HUES64 (cell line): ENCODE measurements around the gene TMC4.

ENCODE experiments used
- H3K27ac ChIP-seq: 2 replicates; pipeline ENCODE4 v1.7.0; 2013; ENCODE audit warnings: low read depth, low read length, inconsistent platforms
- H3K27me3 ChIP-seq: 2 replicates; pipeline ENCODE4 v1.6.1; 2013; ENCODE audit warnings: mild to moderate bottlenecking, low read length; ENCODE audit not compliant: insufficient read depth
- H3K36me3 ChIP-seq: 2 replicates; pipeline ENCODE4 v1.6.1; 2013; ENCODE audit warnings: mild to moderate bottlenecking, low read length; ENCODE audit not compliant: insufficient read depth
- H3K4me1 ChIP-seq: 2 replicates; pipeline ENCODE4 v1.6.1; 2013; ENCODE audit warnings: mild to moderate bottlenecking, low read length, moderate library complexity; ENCODE audit not compliant: insufficient read depth
- H3K4me3 ChIP-seq: 2 replicates; pipeline ENCODE4 v1.5.1; 2013; ENCODE audit warnings: mild to moderate bottlenecking, low read length, moderate library complexity
- H3K9ac ChIP-seq: 2 replicates; pipeline ENCODE4 v1.6.1; 2013; ENCODE audit warnings: mild to moderate bottlenecking, low read depth, low read length
- H3K9me3 ChIP-seq: 2 replicates; pipeline ENCODE4 v1.6.1; 2013; ENCODE audit warnings: low read depth, low read length; ENCODE audit not compliant: insufficient read depth
- WGBS: fragments of 150-250, 120-280 bp; methylation state at CpG from one replicate; pipeline ENCODE4 v1.1.7; 2013; ENCODE audit warnings: missing lambda C conversion rate; 5-methylcytosine and 5-hydroxymethylcytosine counted together

TMC4 gene

DNA sequence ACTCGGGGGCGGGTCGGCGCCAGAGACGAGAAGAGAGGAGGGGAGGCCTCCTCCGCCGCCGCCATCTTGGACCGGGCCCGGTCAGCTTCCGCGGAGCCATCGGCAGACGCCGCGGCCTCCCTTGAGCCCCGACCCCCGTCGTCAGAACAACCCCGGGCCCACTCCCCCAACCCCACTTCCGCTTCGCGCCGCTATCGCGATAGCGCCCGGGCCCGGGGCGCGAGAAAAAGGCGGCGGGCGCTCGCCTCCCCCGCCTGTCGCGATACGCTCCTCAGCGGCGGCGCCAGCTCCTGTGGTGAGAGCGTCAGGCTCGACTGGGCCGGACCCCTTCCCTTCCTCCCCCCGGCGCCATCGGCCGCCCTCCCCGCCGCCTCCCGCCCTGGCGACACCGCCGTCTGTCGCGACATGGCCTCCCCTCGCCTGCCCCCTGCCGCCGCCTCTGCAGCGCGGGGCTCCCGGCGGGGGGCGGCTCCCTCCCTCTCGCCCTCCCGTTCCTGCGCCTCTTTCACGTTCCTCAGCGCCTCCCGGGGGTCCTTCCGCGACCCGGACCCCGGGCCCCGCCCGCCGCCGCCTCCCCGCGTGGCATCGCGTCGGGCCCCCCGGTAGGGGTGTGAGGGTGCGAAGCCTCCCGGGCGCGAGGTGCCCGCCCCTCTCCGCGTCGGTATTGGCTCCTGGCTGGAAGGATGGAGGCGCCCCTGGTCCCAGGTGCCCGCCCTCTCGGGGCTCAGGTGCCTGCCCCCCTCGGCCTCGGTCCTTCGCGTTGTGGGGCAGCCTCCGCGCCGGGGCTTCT is 35.1 kb downstream of the TMC4 start, which contains the start of gene CNOT3:
Gene CNOT3, plus strand, starts transcription at position 64 of the 790 bp plus-strand sequence. CDS start 5,217 bp downstream, outside the sequence.
- H3K9ac ChIP-seq, result peak within 1 kb of the TSS; percentile 92
- H3K36me3 ChIP-seq, result peaks cover 37% of the 10 kb centered on the region
- H3K27ac ChIP-seq, result peak within 1 kb of the TSS; percentile 95
- H3K4me1 ChIP-seq, result no peaks in the 10 kb centered on the region
- peaks cover 5% of the 10 kb centered on the region for H3K9me3 ChIP-seq
- no peaks in the 10 kb centered on the region for H3K27me3 ChIP-seq
- peak within 1 kb of the TSS; percentile 73 for H3K4me3 ChIP-seq
- WGBS, result under 1% methylated on average over 101 of the region's 103 CpGs

DNA sequence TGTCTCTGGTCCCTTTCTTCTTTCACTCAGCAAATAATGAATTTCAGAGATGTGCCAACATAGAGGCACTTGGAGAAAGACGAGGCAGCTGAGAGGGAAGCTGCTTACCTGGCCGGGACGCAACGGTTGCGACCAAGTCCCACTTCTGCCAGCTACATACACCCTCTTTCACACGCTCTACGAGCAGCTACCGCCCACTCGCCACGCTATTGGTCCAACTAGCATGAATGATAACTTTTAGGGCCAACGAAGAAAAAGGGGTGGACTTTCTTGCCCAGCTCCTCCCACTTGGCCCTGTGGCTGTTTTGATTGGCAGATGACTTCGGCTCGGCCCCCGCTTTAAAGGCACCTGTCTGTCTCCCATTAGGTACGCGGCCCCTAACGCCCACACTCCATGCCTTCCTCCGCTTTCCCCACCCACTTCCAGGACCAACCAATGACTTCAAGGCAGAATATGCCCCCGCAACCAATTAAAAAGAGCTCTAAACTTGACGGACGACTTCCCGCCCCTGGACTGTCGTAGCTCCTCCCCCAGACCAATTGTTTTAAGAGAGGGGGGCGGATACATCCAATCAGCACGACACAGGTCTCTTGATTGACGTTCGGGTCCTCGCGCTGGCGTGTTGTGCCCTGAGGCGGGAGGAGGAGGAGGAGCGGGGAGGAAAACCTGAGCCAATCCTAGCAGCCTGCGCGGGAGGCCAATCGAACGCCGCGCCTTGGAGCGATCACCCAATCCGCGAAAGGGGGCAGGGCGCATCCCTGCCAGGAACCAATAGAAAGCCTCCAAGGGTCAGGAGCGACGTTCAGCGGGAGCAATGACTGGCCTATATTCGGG is 35.9 kb downstream of the TMC4 start:
- Histone ChIP-seq H3K4me1 (no peaks in the 10 kb centered on the region), H3K27ac (peak overlapping the region; percentile 95; the same call in 1 of the 2 replicates), H3K9ac (peak overlapping the region; percentile 92), H3K4me3 (peak overlapping the region; percentile 73), H3K36me3 (peaks cover 33% of the 10 kb centered on the region), H3K9me3 (peaks cover 5% of the 10 kb centered on the region), H3K27me3 (no peaks in the 10 kb centered on the region)
- WGBS, result 0% methylated on average over 46 of the region's 46 CpGs

DNA sequence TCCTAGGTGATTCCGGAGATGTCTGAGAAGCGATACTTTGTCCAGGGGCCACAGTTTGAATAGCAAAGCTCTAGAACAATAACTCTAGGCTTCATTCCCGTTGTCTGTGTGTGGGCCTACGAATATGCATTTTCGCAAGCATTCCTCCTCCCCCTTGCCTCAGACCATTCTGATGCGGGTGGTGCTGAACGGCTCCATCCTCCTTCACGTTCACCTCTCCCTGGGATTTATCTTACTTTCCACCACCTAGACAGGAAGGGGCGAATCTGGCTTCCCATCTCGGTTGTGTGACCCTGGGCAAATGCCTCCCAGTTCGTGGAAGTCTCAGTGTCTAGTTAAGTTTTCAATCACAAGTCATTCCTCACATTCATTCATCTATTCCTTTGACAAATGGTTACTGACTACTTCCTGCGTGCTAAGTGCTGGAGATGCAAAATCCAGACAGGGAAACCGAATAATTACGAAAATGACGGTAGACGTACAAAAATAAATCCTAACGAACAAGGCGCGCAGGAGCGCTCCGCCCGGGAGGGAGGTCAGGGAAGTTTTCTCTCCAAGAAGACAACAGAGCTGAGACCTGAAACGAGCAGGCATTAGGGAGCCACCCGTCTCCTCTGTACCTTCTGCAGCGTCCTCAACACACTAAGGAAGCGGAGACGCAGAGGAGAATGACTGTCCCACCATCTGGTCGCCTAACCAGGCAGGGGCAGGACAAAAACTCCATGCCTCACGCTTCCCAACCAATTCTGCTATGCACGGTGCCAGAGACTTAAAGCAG is 36.7 kb downstream of the TMC4 start:
- Histone ChIP-seq H3K4me1 (no peaks in the 10 kb centered on the region), H3K4me3 (peak overlapping the region; percentile 63), H3K27ac (peak overlapping the region; percentile 46; the same call in 1 of the 2 replicates), H3K9ac (peak overlapping the region; percentile 38), H3K27me3 (no peaks in the 10 kb centered on the region), H3K36me3 (peaks cover 33% of the 10 kb centered on the region), H3K9me3 (peaks cover 5% of the 10 kb centered on the region)
- WGBS, result 3% methylated on average over 30 of the region's 30 CpGs

DNA sequence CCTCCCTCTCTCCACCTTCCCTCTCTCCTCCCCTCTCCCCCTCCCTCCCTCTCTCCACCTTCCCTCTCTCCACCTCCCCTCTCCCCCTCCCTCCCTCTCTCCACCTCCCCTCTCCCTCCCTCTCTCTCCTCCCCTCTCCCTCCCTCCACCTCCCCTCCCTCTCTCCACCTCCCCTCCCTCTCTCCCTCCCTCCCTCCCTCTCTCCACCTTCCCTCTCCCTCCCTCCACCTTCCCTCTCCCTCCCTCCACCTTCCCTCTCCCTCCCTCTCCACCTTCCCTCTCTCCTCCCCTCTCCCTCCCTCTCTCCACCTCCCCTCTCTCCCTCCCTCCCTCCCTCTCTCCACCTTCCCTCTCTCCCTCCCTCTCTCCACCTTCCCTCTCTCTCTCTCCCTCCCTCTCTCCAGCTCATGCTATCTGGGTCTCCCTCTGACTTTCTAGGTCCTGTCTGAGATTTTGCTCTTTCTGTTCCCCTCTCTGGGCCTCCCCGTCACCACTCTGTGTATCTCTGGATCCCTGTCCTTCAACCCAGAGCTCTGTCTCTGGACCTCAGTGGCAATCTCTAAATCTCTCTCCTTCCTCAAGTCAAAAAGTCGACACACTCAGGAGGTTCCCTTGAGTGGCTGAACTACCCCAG is 38.9 kb downstream of the TMC4 start:
- Histone ChIP-seq H3K27ac (peak overlapping the region; percentile 27; the same call in 1 of the 2 replicates), H3K27me3 (no peaks in the 10 kb centered on the region), H3K9ac (no peak overlapping the region), H3K4me3 (no peak overlapping the region), H3K36me3 (peaks cover 29% of the 10 kb centered on the region), H3K4me1 (no peaks in the 10 kb centered on the region), H3K9me3 (peaks cover 5% of the 10 kb centered on the region)
- 58% methylated on average over 2 of the region's 2 CpGs for WGBS

DNA sequence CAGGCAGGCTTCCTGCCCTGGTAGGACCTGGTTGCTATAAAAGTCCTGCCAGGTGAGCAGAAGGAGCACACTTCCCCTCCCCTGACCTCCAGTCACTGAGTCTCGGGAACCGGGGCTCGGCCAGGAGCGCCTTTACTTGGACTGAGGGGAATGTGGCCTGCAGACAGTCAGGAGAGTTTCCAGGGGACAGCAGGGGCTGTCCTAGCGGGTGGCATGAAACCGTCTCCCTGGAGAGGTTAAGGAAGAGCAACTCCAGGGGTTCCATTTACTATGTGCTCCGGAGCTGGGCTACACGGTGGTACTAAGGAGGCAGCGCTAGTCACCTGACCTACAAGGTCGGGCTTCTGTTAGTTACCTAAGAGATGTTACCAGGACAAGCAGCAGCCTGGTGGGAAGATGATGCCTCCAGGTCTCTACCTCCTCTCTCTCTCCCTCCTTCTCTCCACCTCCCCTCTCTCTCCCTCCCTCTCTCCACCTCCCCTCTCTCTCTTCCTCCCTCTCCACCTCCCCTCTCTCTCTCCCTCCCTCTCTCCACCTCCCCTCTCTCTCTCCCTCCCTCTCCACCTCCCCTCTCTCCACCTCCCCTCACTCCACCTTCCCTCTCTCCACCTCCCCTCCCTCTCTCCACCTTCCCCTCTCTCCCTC is 39.5 kb downstream of the TMC4 start:
- H3K36me3 ChIP-seq, result peaks cover 36% of the 10 kb centered on the region
- no peaks in the 10 kb centered on the region for H3K4me1 ChIP-seq
- H3K4me3 ChIP-seq, result no peak overlapping the region
- H3K27me3 ChIP-seq, result no peaks in the 10 kb centered on the region
- 89% methylated on average over 10 of the region's 10 CpGs for WGBS
- H3K9me3 ChIP-seq, result peaks cover 5% of the 10 kb centered on the region
- H3K27ac ChIP-seq, result no peak overlapping the region
- no peak overlapping the region for H3K9ac ChIP-seq

DNA sequence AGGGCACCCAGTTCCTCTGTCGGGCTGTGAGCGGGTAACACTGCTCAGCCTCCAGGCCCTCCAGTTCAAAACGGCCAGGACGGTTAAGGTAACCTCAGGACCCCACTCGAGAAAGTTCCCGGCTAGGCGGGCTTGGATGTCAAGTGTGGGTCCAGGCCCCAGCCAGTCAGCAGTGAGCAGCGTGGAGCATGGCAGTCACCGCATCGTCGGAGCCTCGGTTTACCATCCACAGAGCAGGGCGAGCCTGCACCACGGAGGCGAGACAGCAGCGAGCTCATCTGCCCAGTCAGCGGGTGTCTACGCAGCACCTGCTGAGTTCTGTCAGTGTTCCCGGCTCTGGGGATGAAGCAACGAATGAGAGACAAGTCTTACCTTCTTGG is 43.4 kb downstream of the TMC4 start:
- H3K27ac ChIP-seq, result no peak overlapping the region
- H3K4me3 ChIP-seq, result no peak overlapping the region
- H3K4me1 ChIP-seq, result no peaks in the 10 kb centered on the region
- H3K27me3 ChIP-seq, result no peaks in the 10 kb centered on the region
- H3K36me3 ChIP-seq, result peaks cover 72% of the 10 kb centered on the region
- peaks cover 5% of the 10 kb centered on the region for H3K9me3 ChIP-seq
- 96% methylated on average over 20 of the region's 20 CpGs for WGBS
- H3K9ac ChIP-seq, result no peak overlapping the region

DNA sequence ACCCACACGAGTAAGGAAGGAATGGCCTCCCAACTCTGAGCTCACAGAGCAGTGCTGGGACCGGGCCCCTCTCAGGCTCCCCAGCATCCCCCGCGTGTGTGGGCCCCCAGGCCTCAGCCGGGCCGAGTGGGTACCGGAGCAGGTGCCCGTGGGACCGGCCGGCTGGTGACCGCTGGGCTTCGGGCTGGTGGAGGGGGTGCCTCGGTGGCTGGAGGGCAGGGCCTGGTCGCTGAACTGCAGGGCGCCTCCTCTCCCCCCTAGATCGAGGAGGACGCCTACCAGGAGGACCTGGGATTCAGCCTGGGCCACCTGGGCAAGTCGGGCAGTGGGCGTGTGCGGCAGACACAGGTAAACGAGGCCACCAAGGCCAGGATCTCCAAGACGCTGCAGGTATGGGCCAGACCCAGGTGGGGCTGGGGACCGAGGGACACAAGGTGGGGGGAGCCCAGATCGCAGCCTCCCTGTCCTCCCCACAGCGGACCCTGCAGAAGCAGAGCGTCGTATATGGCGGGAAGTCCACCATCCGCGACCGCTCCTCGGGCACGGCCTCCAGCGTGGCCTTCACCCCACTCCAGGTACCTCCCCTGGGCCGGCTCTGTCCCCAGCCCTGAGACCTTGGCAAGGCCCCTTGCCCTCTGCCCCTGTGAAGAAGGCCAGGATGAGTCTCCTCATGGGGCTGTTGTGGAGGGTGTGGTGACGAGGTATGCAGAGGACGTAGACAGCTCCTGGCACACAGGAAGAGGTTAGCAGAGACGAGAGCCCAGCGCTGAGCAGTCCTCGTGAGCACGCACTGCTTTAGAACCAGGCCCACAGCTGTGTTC is 44.0 kb downstream of the TMC4 start:
- no peak overlapping the region for H3K27ac ChIP-seq
- H3K9ac ChIP-seq, result no peak overlapping the region
- peaks cover 78% of the 10 kb centered on the region for H3K36me3 ChIP-seq
- WGBS, result 96% methylated on average over 41 of the region's 41 CpGs
- no peaks in the 10 kb centered on the region for H3K27me3 ChIP-seq
- peaks cover 5% of the 10 kb centered on the region for H3K9me3 ChIP-seq
- no peaks in the 10 kb centered on the region for H3K4me1 ChIP-seq
- no peak overlapping the region for H3K4me3 ChIP-seq

DNA sequence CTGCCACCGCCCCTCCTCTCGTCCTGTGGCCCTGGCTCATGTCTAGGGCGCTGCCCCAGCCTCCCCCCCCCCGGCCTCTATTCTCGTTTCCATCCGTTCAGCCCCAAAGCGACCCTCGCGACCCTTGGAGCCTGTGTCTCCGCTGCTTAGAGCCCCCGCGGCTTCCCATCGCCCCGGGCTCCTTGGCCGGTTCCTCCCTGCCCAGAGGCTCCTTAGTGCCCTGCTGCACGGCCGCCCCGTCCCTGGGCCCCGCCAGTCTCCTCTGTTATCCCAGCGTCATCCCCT is 44.6 kb downstream of the TMC4 start:
- H3K27me3 ChIP-seq, result no peaks in the 10 kb centered on the region
- peaks cover 1% of the 10 kb centered on the region; the same call in 1 of the 2 replicates for H3K9me3 ChIP-seq
- no peak overlapping the region for H3K9ac ChIP-seq
- H3K27ac ChIP-seq, result no peak overlapping the region
- H3K4me1 ChIP-seq, result no peaks in the 10 kb centered on the region
- no peak overlapping the region for H3K4me3 ChIP-seq
- peaks cover 84% of the 10 kb centered on the region for H3K36me3 ChIP-seq
- WGBS, result 93% methylated on average over 20 of the region's 20 CpGs

DNA sequence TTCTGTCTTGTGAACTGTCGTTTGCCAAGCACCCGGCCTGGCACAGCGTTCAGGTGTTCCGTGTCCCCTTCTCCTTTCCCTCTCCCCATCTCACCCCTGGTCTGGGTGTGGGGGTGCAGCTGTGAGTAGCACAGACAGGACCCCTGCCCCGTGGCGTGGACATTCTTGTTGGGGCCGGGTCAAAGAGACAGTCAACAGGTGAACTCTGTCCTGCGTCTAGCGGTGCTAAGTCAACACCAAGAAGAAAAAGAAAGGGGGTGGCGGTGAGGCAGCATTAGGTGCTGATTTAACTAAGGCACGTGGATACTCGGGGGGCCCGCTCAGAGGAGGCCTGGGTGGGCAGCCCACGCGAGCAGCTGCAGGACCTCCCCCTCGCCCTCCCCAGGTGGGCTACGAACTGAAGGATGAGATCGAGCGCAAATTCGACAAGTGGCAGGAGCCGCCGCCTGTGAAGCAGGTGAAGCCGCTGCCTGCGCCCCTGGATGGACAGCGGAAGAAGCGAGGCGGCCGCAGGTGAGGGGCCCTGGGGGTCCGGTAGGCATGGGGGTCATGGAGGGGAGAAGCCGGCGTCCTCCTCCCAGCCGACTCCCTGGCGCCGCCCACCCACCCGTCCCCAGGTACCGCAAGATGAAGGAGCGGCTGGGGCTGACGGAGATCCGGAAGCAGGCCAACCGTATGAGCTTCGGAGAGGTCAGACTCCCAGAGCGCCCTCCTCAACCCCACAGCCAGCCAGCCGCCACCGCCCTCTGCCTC is 45.1 kb downstream of the TMC4 start:
- Histone ChIP-seq H3K4me1 (no peaks in the 10 kb centered on the region), H3K9me3 (no peaks in the 10 kb centered on the region), H3K4me3 (no peak overlapping the region), H3K9ac (no peak overlapping the region), H3K27ac (no peak overlapping the region), H3K36me3 (peaks cover 87% of the 10 kb centered on the region), H3K27me3 (no peaks in the 10 kb centered on the region)
- WGBS, result 92% methylated on average over 44 of the region's 44 CpGs
